Activated CD4-positive, CD25-positive, alpha-beta regulatory T cell treated with anti-CD3 and anti-CD28 coated beads, Interleukin-2, amount 50 U/mL, for 16 hours (primary cell): ENCODE data around the gene USP11.

ENCODE experiments used
- DNase-seq: peaks from one replicate; pipeline ENCODE4 v3.0.0-alpha.2; 2020; ENCODE audit warnings: low read depth, low spot score

USP11 gene

DNA sequence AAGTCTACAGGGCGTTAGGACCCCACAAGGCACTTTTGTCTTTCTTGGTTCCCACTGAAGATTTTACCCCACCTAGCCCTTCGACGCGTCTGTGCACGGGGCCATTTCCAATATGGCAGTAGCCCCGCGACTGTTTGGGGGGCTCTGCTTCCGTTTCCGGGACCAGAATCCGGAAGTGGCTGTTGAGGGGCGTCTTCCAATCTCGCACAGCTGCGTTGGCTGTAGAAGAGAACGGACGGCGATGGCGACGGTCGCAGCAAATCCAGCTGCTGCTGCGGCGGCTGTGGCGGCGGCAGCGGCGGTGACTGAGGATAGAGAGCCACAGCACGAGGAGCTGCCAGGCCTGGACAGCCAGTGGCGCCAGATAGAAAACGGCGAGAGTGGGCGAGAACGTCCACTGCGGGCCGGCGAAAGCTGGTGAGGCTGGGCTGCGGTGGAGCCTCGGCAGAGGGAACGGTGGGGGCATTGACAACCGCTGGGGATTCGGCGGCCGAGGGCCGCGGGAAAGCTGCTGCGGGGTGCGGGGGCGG is at the start of gene USP11:
TSS of gene USP11 (plus strand) at position 207 of the 530 bp plus-strand sequence. CDS start at position 242, 35 bp downstream.
- no peak for DNase-seq

DNA sequence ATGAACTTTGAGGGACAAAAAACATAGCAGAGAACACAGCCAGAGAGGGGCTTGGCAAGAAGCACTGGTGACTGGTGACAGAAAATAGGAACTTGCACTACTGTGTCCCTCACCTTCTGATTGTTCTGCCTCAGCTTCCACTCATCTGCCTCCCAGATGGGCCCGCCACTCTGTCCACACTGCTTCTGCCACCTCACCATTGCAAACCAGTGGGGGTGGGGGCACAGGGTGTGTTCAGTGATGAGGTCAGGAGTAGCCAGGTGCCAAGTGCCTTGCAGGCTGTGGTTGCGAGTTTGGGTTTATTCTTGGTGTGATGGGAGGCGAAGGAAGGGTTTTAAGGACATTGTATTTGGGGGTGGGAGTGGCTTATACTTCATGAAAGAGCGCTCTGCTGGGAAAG is 48.3 kb upstream of the USP11 start:
- DNase-seq: no peak

DNA sequence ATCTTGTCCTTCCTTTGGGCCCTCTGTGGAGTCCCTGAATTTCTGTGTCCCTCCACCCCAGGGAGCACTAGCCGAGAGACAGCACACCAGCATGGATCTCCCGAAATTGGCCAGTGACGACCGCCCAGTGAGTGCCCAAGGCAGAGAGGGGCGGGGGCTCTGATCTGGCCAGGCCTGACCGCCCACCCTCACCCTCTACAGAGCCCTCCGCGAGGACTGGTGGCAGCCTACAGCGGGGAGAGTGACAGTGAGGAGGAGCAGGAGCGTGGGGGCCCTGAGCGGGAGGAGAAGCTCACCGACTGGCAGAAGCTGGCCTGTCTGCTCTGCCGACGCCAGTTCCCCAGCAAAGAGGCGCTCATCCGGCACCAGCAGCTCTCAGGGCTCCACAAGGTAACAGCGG is 47.6 kb upstream of the USP11 start:
- no peak for DNase-seq

DNA sequence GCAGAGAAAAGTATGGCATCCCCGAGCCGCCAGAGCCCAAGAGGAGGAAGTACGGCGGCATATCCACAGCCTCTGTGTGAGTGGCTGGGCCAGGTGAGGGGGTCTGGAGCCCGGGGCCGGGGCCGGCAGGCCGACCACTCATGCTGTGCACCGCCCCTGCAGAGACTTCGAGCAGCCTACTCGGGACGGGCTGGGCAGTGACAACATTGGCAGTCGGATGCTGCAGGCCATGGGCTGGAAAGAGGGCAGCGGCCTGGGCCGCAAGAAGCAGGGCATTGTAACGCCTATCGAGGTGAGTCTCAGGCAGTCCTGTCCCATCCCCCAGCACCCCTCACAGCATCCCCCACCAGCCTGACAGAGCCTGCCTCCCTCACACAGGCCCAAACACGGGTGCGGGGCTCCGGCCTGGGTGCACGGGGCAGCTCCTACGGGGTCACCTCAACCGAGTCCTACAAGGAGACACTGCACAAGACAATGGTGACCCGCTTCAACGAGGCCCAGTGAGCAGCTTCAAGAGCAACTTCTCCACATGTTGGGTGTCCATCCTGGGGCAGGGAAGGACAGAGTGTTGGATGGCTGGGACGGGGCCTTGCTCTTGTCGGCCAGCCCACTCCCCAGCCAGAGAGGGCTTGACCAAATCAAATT is 46.6 kb upstream of the USP11 start:
- no peak for DNase-seq

DNA sequence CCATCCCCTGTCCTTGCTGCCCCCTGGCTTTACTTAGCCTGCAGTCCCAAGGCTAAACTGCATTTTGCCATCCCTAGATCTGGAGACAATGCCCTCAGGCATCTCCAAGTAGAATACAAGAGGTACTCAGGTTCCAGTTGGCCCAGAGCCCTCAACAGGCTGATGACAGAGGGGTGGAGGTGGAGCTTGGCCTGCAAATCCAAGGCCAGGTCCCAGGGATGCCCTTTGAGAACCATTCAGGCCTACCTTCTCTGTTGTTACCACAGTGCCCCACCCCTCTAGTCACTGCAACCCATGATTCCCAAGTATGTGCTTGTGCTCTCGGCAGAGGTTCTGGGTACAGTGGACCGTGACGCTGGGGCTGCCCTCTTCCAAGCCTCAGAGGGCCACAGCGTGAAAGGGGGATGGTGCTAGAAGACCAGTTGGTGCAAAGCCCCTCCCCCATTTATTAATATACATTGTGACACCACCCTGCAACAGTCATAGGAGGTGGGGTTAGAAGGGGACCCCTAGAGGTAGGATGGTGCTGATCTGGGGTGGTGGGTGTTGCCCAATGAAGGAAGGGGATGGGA is 45.6 kb upstream of the USP11 start:
- no peak for DNase-seq

DNA sequence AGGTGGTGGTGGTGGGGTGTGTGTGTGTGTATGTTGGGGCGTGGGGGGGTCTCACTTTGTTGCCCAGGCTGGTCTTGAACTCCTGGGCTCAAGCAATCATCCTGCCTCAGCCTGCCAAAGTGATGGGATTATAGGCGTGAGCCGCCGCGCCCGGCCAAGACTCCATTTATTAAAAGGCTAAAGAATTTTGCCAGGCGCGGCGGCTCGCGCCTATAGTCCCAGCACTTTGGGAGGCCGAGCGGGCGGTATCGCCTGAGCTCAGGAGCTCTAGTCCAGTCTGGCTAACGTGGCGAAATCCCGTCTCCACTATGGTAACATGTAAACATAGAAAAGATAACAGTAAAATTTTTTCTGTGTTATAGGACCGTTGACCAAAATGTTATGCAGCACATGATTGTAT is 42.9 kb upstream of the USP11 start:
- no peak for DNase-seq

DNA sequence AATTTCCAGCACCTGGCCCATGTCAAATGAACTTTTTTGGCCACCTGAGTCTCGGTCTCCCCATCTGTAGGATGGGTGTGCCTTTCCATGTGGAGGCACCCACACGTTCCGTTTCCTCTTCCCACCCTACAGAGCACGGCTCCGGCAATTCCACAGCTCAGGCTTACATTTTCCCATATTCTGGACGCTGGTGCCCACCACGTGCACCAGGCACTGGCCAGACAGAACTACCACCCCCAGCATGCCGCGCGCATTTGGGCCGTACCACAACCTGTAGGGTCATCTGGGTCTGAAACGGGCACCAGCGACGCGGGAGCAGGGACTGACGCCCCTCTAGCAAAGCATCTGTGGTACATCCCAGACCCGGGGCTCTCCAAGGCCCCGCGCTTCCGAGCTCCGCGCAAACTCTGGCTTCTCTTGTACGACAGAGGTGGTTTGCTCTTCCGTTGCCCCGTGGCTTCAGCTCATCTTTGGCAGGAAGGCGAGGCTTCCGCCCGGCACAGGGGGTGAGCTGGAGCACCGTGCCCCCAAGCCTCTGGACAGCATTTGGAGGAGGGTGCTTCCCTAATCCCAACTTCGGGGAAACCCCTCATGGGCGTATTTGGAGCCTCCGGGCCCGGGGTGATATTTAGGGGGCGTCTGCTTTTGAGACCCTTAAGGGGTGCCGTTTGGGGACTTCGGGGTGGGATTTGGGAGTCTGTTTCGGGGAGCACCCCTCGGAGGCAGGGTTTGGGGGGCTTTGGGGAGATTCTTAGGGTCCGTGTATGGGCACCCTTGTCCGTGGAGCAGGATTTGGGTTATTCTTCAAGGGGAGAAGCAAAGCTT is 42.2 kb upstream of the USP11 start:
- DNase-seq: peak; percentile 58

DNA sequence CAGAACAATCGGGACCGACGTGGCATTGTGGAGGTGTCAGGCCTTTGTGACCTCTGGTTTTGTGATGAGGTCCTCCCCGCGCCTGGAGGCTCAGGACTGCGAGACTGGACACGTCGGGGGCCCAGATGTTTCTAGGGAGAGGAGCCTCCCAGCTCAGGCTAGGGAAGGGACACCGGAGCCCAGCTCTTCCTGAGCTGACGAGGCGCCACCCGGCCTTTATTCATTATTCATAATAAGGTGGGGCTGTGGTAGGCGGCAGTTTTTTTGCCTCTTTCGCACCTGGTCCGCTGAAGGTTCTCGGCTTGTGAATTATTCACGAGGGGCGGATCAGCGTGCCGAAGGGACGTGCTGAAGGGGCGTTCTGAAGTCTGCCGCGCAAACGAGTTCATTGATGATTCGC is 41.5 kb upstream of the USP11 start:
- DNase-seq: no peak

DNA sequence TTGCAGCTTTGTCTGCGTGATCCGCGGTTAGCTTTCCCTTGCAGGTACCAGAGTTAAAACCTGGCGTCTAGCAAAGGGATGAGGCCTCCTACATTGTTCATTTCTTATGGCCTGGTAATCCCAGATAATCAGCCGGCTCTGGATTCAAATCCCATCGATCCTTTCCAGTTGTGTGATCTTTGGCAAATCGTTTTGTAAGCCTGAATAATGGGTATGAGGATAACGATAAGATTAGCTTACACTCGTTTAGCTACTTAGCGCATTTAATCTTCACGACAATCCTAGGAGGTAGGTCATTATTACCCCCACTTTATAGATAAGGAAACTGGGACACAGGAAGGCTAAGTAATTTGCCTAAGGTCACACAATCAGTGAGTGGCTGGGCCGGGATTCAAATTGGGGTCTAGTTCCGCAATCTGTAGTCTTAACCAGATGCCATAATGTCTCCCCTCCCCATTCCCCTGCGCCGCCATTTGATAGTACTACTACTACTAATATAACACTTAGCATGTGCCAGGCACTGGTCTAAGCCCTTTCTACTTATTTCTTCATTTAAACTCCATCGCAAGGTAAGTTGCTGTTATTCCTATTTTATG is 40.9 kb upstream of the USP11 start:
- DNase-seq: no peak

DNA sequence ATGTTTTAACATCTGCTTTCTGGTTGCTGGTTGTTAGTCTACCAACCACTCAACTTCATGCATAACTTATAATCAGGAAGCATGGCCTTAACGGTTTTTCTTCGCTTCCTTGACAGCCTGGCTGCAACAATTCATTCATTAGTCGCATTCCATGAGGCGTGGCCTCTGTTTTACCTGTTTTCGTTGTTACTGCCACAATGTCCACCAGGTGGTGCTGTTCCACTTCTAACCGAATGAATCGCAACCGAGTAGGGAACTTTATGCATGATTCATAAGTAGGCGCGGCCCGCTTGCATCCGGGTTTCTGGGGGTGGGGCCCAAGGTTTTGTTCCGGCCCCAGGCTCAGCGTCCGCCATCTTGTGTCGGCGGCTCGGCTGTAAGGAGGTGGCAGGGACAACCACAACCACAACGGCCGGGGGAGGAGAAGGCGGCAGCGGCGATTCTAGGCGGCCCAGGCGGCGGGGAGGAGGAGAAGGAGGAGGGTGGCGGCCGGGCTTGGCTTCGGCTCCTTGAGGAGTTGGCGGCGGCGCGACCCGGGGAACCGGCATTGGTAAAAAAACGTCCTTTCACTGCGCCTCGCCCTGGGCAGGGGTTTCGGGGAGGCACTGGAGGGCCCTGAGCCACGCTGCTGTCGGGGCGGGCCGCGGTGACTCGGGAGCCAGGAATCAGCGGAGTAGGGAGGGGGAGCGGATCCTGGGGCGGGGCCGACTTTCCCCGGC is 39.2 kb upstream of the USP11 start, which contains the start of gene UBA1:
TSS of gene UBA1 (plus strand) at position 355 of the 719 bp plus-strand sequence. CDS start 4,974 bp downstream, outside the sequence.
- DNase-seq: peak; percentile 89

DNA sequence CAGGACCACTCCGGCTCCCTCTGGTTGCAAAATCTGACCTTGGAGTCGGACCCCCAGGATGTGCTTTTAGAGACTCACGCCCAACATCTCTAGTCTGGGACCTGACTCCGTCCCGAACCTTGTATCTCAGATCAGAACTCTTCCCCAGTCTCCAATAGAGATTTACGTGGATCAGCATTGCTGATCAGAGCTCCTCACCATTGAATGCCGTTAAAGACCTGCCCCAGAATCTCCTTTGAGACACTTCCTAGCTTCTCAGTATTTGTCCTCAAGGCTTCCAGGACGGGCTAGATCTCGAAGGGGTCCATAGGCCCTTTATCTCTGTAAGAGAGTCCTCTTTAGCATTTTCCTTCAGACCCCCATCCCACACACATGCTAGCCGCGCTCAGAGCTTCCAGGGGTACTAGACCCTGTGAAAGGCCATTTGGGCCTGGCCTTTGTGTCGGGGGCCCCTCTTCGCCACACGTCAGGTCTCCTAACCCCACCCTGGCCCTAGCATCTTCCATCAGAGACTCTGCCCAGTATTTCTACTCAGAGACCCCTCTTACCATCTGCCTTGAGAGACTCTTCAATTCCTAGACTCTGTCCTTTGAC is 38.5 kb upstream of the USP11 start:
- DNase-seq: no peak

DNA sequence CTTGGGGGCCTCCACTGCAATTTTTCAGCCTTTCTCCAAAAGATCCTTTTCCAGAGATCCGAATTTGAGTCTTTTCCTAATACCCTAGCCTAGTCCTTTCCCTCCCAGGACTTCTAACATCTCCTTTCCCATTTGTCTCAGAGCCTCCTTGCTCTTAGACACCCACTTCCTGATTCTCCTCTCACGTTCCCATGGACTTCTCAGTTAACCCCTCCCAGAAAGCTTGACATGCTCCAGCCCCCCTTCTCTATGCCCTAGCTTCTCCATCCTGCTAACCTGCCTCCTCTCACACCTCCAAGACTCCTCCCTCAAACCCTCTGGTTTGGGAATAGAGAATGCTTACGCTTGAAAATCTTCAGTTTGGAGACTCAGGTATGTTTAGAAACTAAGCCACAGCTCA is 36.7 kb upstream of the USP11 start:
- no peak for DNase-seq

DNA sequence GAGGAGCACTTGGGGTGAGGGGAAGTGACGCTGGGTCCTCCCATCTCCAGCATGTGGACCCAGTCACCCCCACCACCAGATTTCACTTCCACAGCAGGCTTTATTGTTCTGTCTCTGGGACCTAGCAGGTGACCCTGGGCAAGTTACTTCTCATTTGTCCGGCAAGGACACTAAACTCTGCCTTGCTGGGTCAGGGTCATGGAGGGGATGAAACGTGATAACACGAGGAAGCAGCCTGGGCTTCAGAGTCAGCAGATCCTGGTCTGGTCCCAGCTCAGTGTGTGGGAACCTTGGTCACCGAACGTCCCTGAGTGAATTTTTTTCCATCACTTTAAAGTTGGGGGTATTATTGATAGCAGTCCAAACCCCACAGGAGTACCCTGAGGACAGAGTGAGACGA is 35.3 kb upstream of the USP11 start:
- no peak for DNase-seq

DNA sequence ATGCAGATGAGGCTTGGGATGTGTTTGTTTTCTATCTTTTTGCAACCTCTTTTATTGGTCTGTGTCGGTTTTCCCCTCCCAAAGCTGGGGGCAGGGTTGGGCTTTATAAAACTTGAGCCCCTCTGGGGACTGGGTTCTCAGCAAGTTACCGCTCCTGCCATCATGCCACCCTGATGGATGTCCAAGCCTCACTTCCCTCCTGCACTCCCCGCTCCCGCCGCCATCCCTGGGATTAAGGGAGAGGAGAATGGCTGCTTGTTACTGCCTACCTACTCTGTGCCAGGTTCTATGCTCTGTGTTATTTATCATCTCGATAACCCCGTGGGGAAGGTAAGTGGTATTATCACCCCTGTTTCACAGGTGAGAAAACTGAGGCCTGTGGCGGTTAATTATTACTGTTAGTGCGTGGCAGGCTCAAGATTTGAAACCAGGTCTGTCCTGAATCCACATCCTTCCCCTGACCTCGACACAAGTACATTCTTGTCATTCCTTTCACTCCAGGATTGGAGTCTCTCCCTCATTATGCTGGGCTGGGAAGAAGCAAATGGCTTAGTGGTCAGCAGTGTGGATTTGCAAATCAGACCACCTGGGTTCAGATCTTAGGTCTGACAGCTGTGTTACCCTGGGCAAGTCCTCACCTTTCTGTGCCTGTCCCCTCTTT is 34.7 kb upstream of the USP11 start:
- DNase-seq: no peak

DNA sequence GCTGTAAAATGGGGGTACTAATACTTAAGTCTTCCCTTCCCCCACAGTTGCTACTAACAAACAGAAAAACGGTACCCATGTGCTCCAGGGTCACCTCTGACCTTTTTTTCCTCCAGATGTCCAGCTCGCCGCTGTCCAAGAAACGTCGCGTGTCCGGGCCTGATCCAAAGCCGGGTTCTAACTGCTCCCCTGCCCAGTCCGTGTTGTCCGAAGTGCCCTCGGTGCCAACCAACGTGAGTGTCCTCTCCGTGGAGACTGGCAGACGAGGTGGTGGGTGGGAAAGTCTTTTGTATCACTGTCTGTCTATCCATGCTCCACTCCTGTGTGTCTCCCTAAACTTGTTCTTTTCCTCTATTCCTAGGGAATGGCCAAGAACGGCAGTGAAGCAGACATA is 34.1 kb upstream of the USP11 start:
- no peak for DNase-seq

DNA sequence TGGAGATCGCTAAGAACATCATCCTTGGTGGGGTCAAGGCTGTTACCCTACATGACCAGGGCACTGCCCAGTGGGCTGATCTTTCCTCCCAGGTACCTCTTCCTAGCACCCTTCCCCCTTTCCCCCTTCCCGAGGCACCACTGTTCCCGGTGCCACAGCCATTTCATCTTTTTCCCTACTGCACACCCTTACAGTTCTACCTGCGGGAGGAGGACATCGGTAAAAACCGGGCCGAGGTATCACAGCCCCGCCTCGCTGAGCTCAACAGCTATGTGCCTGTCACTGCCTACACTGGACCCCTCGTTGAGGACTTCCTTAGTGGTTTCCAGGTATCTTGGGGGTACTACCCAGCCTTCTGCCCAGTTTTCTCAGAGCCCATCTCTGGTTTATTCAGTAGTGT is 33.5 kb upstream of the USP11 start:
- no peak for DNase-seq

DNA sequence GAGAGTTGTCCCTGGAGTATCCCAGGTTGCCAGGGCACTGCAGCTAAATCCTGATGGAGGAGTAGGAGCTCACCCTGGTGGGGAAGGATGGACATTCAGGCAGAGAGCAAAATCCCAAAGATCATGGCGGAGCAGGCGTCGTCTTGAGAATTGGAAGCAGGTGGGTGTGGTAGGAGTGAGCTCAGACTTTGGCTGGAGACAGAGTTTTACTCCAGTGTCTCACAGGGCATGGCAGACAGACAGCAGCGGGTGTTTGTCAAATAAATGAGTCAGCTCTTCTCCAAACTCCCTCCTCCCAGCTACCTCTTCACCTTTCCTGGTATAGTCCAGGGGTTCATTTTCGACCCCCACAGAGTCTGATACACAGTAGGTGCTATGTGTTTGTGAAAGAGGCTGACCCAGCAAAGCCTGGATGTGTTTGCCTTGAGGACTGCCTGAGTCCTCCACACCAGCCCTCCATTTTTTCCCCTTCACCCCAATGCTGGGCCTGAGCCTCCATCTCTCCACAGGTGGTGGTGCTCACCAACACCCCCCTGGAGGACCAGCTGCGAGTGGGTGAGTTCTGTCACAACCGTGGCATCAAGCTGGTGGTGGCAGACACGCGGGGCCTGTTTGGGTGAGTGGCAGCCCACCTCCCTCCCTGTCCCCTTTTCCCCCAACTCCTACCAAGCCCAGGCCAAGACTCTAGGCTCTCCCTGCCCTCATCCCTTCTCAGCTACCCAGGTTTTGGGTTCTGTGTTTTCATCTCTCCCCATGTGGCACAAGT is 32.2 kb upstream of the USP11 start:
- DNase-seq: no peak

DNA sequence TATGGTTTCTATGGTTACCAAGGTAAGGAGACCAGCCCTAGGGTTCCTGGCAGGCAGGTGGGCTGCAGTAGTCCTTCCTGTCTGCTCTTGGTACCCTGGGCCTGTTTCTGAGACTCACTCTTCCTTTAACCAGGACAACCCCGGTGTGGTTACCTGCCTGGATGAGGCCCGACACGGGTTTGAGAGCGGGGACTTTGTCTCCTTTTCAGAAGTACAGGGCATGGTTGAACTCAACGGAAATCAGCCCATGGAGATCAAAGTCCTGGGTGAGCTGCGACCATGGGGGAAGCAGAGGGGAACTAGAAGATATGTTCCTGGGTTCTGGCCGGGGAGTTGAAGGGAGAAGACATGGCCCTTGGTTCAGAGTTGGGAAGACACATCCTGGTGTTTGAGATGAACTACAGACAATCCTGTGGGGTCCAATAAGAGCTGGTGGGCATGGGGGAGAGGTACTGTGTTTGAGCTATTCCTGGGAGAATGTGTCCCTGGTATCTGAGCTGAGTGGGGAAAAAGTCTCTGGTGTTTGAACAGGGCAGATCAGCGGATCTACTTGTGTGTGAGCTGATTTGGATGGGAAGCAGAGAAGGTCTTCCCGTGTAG is 31.4 kb upstream of the USP11 start:
- DNase-seq: no peak

DNA sequence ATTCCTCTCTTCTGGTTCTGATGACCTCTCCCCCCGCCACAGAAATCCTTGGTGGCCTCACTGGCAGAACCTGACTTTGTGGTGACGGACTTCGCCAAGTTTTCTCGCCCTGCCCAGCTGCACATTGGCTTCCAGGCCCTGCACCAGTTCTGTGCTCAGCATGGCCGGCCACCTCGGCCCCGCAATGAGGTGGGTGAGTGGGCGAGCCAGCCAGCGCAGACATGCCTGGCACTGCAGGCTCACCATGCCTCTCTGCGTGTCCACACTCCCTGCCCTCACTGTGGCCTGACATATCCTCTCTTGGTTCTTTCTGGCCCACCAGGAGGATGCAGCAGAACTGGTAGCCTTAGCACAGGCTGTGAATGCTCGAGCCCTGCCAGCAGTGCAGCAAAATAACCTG is 30.5 kb upstream of the USP11 start:
- DNase-seq: no peak
